ENCODE measurements around the gene GNG12. TPM values are rescaled to one million over a fixed set of nuclear protein-coding genes. Genes with fewer than 3 reads are reported as not detected.

GNG12 gene
- total RNA-seq, 1 experiment from 2014 or later, result 70.0 TPM

DNA sequence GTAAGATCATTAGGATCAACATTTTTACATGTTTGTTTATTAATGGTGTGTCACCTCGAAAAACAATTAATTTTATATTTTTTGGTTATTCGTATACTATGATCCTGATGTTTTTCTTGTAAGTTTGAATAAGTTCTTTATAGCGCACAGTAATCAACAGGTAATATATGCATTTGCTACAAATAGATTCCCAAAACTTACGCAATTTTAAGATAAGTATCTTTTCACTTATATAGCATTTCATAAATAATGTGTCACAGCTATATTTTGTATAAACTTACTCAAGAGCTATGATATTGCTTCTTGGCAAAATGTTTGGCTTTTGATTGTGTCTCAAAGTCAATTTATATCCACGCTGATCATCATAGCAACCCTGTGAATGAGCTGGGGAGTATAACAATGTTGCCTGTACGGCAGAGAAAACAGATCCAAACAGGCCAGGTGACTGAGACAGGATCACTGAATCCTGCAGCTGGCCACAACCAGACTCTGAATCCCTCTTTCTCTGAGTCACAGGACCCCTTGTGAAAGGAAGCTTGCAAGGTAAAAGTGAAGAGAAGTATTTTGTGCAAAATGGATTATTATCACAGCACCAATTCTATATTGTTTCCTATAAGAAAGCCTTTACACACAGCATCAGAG is 48.6 kb downstream of the GNG12 start:
- in situ Hi-C loops (cut with HindIII; ENCODE audit: low pct_unique_long_range_greater_than_20kb, low sequenced_read_pairs), result no loop called here

GRCh38 chr1:67780637-67781036 is 52.6 kb downstream of the GNG12 start:
- Histone ChIP-seq H3K9me3 (ENCODE audit: control insufficient read depth, insufficient read depth, low read depth, low read length) (no peaks in the 10 kb centered on the region), H3K4me3 (ENCODE audit: low read depth in 2 of 2, low read length in 2 of 2) (no peak overlapping the region), H3K36me3 (ENCODE audit: control insufficient read depth, insufficient read depth, low read length) (no peaks in the 10 kb centered on the region), H3K4me1 (ENCODE audit: control insufficient read depth, insufficient read depth, low read length) (no peaks in the 10 kb centered on the region), H3K27ac (ENCODE audit: low read length) (no peak overlapping the region), H3K27me3 (ENCODE audit: control insufficient read depth, insufficient read depth, low read length) (no peaks in the 10 kb centered on the region)
- ChIA-PET CTCF (no interaction called here), POLR2A (no interaction called here)
- no peak for DNase-seq (ENCODE audit: low read depth, low spot score)
- no peak for ATAC-seq
- intact Hi-C loops (cut with micrococcal nuclease; ENCODE audit: unreplicated experiment) (no loop called here), in situ Hi-C loops (cut with HindIII; ENCODE audit: low pct_unique_long_range_greater_than_20kb, low sequenced_read_pairs) (no loop called here)
- no peak for TF ChIP-seq CTCF (IDR thresholded peaks at IDR 0.05)
- TF ChIP-seq TCF7L2 (IDR thresholded peaks at IDR 0.05; ENCODE audit: low read depth, low read length), result no peak
- no peak for TF ChIP-seq SIN3A (IDR thresholded peaks at IDR 0.05; ENCODE audit: borderline replicate concordance, insufficient read depth, low read depth, low read length)
- TF ChIP-seq REST (IDR thresholded peaks at IDR 0.05; ENCODE audit: insufficient read depth in 1 of 2, low read depth in 2 of 2, low read length in 1 of 2), result no peak
- no peak for TF ChIP-seq POLR2AphosphoS5 (IDR thresholded peaks at IDR 0.05; ENCODE audit: low read depth, low read length)
- no TSS peak for BruUV-seq (replicated peaks)

More for the DNA sequence above, 48.6 kb downstream of the GNG12 start:
- no peaks in the 10 kb centered on the region for H3K27me3 ChIP-seq (ENCODE audit: control insufficient read depth, insufficient read depth, low read length)
- no peak overlapping the region for H3K4me3 ChIP-seq (ENCODE audit: low read depth in 2 of 2, low read length in 2 of 2)
- ChIA-PET CTCF (no interaction called here), POLR2A (no interaction called here)
- no peaks in the 10 kb centered on the region for H3K9me3 ChIP-seq (ENCODE audit: control insufficient read depth, insufficient read depth, low read depth, low read length)
- DNase-seq (ENCODE audit: low read depth, low spot score) (no peak), ATAC-seq (no peak)
- no TSS peak for BruUV-seq (replicated peaks)
- no peak overlapping the region for H3K27ac ChIP-seq (ENCODE audit: low read length)
- intact Hi-C loops (cut with micrococcal nuclease; ENCODE audit: unreplicated experiment), result no loop called here
- H3K4me1 ChIP-seq (ENCODE audit: control insufficient read depth, insufficient read depth, low read length), result no peaks in the 10 kb centered on the region; the same call in 1 of the 2 replicates
- H3K36me3 ChIP-seq (ENCODE audit: control insufficient read depth, insufficient read depth, low read length), result no peaks in the 10 kb centered on the region
- TF ChIP-seq REST (IDR thresholded peaks at IDR 0.05; ENCODE audit: insufficient read depth in 1 of 2, low read depth in 2 of 2, low read length in 1 of 2), result no peak
- no peak for TF ChIP-seq POLR2AphosphoS5 (IDR thresholded peaks at IDR 0.05; ENCODE audit: low read depth, low read length)
- TF ChIP-seq SIN3A (IDR thresholded peaks at IDR 0.05; ENCODE audit: borderline replicate concordance, insufficient read depth, low read depth, low read length), result no peak
- TF ChIP-seq CTCF (IDR thresholded peaks at IDR 0.05), result no peak
- no peak for TF ChIP-seq TCF7L2 (IDR thresholded peaks at IDR 0.05; ENCODE audit: low read depth, low read length)

Data from Panc1 (cell line).